ENCODE data around the gene ABCA2. TPM values are rescaled to one million over a fixed set of nuclear protein-coding genes. Genes with fewer than 3 reads are reported as not detected.

Gene ABCA2
- total RNA-seq, 1 donor from 2014 or later: 26.4 TPM

- no peaks in the 10 kb centered on the region for H3K4me1 Mint-ChIP-seq (ENCODE audit: low read depth)
- no peaks in the 10 kb centered on the region for H3K9me3 Mint-ChIP-seq (ENCODE audit: low read depth)
- H3K4me3 Mint-ChIP-seq (ENCODE audit: low read depth): peak overlapping the region; percentile 24
- H3K27me3 Mint-ChIP-seq: peaks cover 20% of the 10 kb centered on the region
- no peak overlapping the region for H3K27ac Mint-ChIP-seq
- no peak for TF ChIP-seq CTCF (IDR thresholded peaks at IDR 0.05; ENCODE audit: unreplicated experiment)
- DNase-seq (ENCODE audit: low spot score, unreplicated experiment): no peak
- H3K36me3 Mint-ChIP-seq (ENCODE audit: insufficient read depth): no peaks in the 10 kb centered on the region
Measured at GRCh38 chr9:136977649-136978072, 50.4 kb downstream of the ABCA2 start.

- Mint-ChIP-seq H3K4me1 (ENCODE audit: low read depth) (no peaks in the 10 kb centered on the region), H3K4me3 (ENCODE audit: low read depth) (peak within 1 kb of the TSS; percentile 24), H3K36me3 (ENCODE audit: insufficient read depth) (no peaks in the 10 kb centered on the region), H3K9me3 (ENCODE audit: low read depth) (no peaks in the 10 kb centered on the region), H3K27me3 (peaks cover 20% of the 10 kb centered on the region), H3K27ac (no peak within 1 kb of the TSS)
- DNase-seq (ENCODE audit: low spot score, unreplicated experiment): no peak
- no peak for TF ChIP-seq CTCF (IDR thresholded peaks at IDR 0.05; ENCODE audit: unreplicated experiment)
Measured at GRCh38 chr9:136977223-136977622, 50.8 kb downstream of the ABCA2 start, which contains the start of gene PTGDS. TSS of gene PTGDS (plus strand) at chr9:136977504. CDS start at chr9:136977579, 75 bp downstream.

GRCh38 chr9:136975644-136976043, 52.4 kb downstream of the ABCA2 start:
- no peaks in the 10 kb centered on the region for H3K4me1 Mint-ChIP-seq (ENCODE audit: low read depth)
- H3K4me3 Mint-ChIP-seq (ENCODE audit: low read depth): no peak overlapping the region
- H3K27ac Mint-ChIP-seq: no peak overlapping the region
- no peak for DNase-seq (ENCODE audit: low spot score, unreplicated experiment)
- H3K9me3 Mint-ChIP-seq (ENCODE audit: low read depth): no peaks in the 10 kb centered on the region
- TF ChIP-seq CTCF (IDR thresholded peaks at IDR 0.05; ENCODE audit: unreplicated experiment): peak; percentile 8
- H3K36me3 Mint-ChIP-seq (ENCODE audit: insufficient read depth): no peaks in the 10 kb centered on the region
- peaks cover 17% of the 10 kb centered on the region for H3K27me3 Mint-ChIP-seq

GRCh38 chr9:136974817-136975535, 53.1 kb downstream of the ABCA2 start:
- no peaks in the 10 kb centered on the region for H3K4me1 Mint-ChIP-seq (ENCODE audit: low read depth)
- no peak for DNase-seq (ENCODE audit: low spot score, unreplicated experiment)
- H3K36me3 Mint-ChIP-seq (ENCODE audit: insufficient read depth): no peaks in the 10 kb centered on the region
- H3K27me3 Mint-ChIP-seq: peaks cover 15% of the 10 kb centered on the region
- no peak for TF ChIP-seq CTCF (IDR thresholded peaks at IDR 0.05; ENCODE audit: unreplicated experiment)
- H3K9me3 Mint-ChIP-seq (ENCODE audit: low read depth): no peaks in the 10 kb centered on the region
- no peak overlapping the region for H3K27ac Mint-ChIP-seq
- H3K4me3 Mint-ChIP-seq (ENCODE audit: low read depth): no peak overlapping the region

GRCh38 chr9:136973618-136974617, 54.1 kb downstream of the ABCA2 start:
- H3K27ac Mint-ChIP-seq: no peak overlapping the region
- no peak for TF ChIP-seq CTCF (IDR thresholded peaks at IDR 0.05; ENCODE audit: unreplicated experiment)
- no peak for DNase-seq (ENCODE audit: low spot score, unreplicated experiment)
- peaks cover 15% of the 10 kb centered on the region for H3K27me3 Mint-ChIP-seq
- no peaks in the 10 kb centered on the region for H3K4me1 Mint-ChIP-seq (ENCODE audit: low read depth)
- H3K4me3 Mint-ChIP-seq (ENCODE audit: low read depth): no peak overlapping the region
- no peaks in the 10 kb centered on the region for H3K9me3 Mint-ChIP-seq (ENCODE audit: low read depth)
- H3K36me3 Mint-ChIP-seq (ENCODE audit: insufficient read depth): no peaks in the 10 kb centered on the region
